HEK293 (cell line): Measurements from ENCODE around the gene PCDHGC5.

Experiments
- CTCF ChIA-PET: fragments of 350-600 bp; formaldehyde crosslinking; extraction: SDS; loops from one replicate; lab custom pipeline; 2021; ENCODE audit warnings: antibody characterized with exemption; lab: Yijun Ruan, JAX
- POLR2A ChIA-PET: fragments of 300-600 bp; formaldehyde crosslinking; extraction: SDS; loops from one replicate; lab custom pipeline; 2020; ENCODE audit warnings: antibody characterized with exemption, inconsistent platforms; lab: Yijun Ruan, JAX
- H3K27ac ChIP-seq: fragments of 200-500 bp; sonication (Bioruptor generic); 2 replicates; pipeline ENCODE4 v1.5.1; 2014; ENCODE audit warnings: low read depth, low read length, control low read depth, inconsistent platforms; ENCODE audit errors: extremely low read depth
- H3K36me3 ChIP-seq, 2 experiments: fragments of 200-500 bp in 1 of 2; sonication (Bioruptor generic) in 1 of 2; 1 replicate in 1 of 2; 2 replicates in 1 of 2; pipeline ENCODE4 v1.5.1; 2014 to 2017; ENCODE audit warnings: inconsistent platforms in 2 of 2, low read length in 2 of 2; ENCODE audit not compliant: control insufficient read depth in 2 of 2, insufficient read depth in 1 of 2
- H3K4me1 ChIP-seq: fragments of 200-500 bp; sonication (Bioruptor generic); 2 replicates; pipeline ENCODE4 v1.5.1; 2014; ENCODE audit warnings: mild to moderate bottlenecking, low read length, inconsistent platforms; ENCODE audit not compliant: control insufficient read depth, insufficient read depth
- H3K4me3 ChIP-seq: 2 replicates; pipeline ENCODE4 v1.5.1; 2011; ENCODE audit warnings: low read depth, mild to moderate bottlenecking, control low read depth, low read length, moderate library complexity
- H3K9me3 ChIP-seq: fragments of 200-500 bp; sonication (Bioruptor generic); 2 replicates; pipeline ENCODE4 v1.5.1; 2014; ENCODE audit warnings: low read depth, low read length, inconsistent platforms; ENCODE audit not compliant: control insufficient read depth, insufficient read depth
- GLI2 ChIP-seq: fragments of 450-650 bp; formaldehyde crosslinking; IDR thresholded peaks from 2 replicates; pipeline ENCODE4; 2017; ENCODE audit warnings: missing biosample characterization, missing genetic modification characterization, low read depth, borderline replicate concordance
- HIC1 ChIP-seq: fragments of 450-650 bp; formaldehyde crosslinking; IDR thresholded peaks from 2 replicates; pipeline ENCODE4 v1.5.1; 2016; ENCODE audit warnings: missing biosample characterization, missing genetic modification characterization
- HOXC10 ChIP-seq: sonication (generic); formaldehyde crosslinking; IDR thresholded peaks from 2 replicates; pipeline ENCODE4 v1.8.1; 2023; ENCODE audit warnings: mild to moderate bottlenecking, missing genetic modification reagents
- SETDB1 ChIP-seq: IDR thresholded peaks from one replicate; pipeline ENCODE4 v1.6.1; 2017; ENCODE audit warnings: mild to moderate bottlenecking, low read length, moderate library complexity, mixed read lengths; ENCODE audit not compliant: insufficient read length
- ZBTB1 ChIP-seq: fragments of 450-650 bp; formaldehyde crosslinking; IDR thresholded peaks from 2 replicates; pipeline ENCODE4 v1.5.1; 2016; ENCODE audit warnings: missing biosample characterization, missing genetic modification characterization
- ZBTB21 ChIP-seq: fragments of 450-650 bp; formaldehyde crosslinking; IDR thresholded peaks from 2 replicates; pipeline ENCODE4 v1.5.1; 2017; ENCODE audit warnings: missing biosample characterization, missing genetic modification characterization
- ZBTB44 ChIP-seq: fragments of 450-650 bp; IDR thresholded peaks from 2 replicates; pipeline ENCODE4 v1.5.1; 2018; ENCODE audit warnings: missing biosample characterization, mild to moderate bottlenecking, missing genetic modification characterization
- ZBTB6 ChIP-seq: fragments of 450-650 bp; formaldehyde crosslinking; IDR thresholded peaks from 2 replicates; pipeline ENCODE4 v1.5.1; 2017; ENCODE audit warnings: missing biosample characterization, missing genetic modification characterization
- ZFHX2 ChIP-seq: fragments of 450-650 bp; formaldehyde crosslinking; conservative IDR thresholded peaks from 2 replicates; pipeline ENCODE4 v1.5.1; 2016; ENCODE audit warnings: missing biosample characterization, missing genetic modification characterization
- ZNF311 ChIP-seq: fragments of 450-650 bp; formaldehyde crosslinking; IDR thresholded peaks from 2 replicates; pipeline ENCODE4 v1.5.1; 2017; ENCODE audit warnings: missing biosample characterization, missing genetic modification characterization, borderline replicate concordance
- ZNF433 ChIP-seq: fragments of 450-650 bp; formaldehyde crosslinking; IDR thresholded peaks from 2 replicates; pipeline ENCODE4 v1.5.1; 2016; ENCODE audit warnings: missing biosample characterization, missing genetic modification characterization, low read depth
- ZNF521 ChIP-seq: fragments of 450-650 bp; formaldehyde crosslinking; IDR thresholded peaks from 2 replicates; pipeline ENCODE4 v1.5.1; 2017; ENCODE audit warnings: missing biosample characterization, mild to moderate bottlenecking, missing genetic modification characterization
- ZNF548 ChIP-seq: fragments of 450-650 bp; formaldehyde crosslinking; IDR thresholded peaks from 2 replicates; pipeline ENCODE4 v1.5.1; 2016; ENCODE audit warnings: missing biosample characterization, missing genetic modification characterization
- ZNF658 ChIP-seq: fragments of 450-650 bp; formaldehyde crosslinking; IDR thresholded peaks from 2 replicates; pipeline ENCODE4; 2016; ENCODE audit warnings: missing biosample characterization, missing genetic modification characterization
- ZNF768 ChIP-seq: fragments of 450-650 bp; formaldehyde crosslinking; IDR thresholded peaks from 2 replicates; pipeline ENCODE4 v1.5.1; 2018; ENCODE audit warnings: missing biosample characterization, mild to moderate bottlenecking, missing genetic modification characterization
- TF ChIP-seq, protein P1 (sequence below): fragments of 450-650 bp; formaldehyde crosslinking; IDR thresholded peaks from 2 replicates; pipeline ENCODE4 v1.5.1; 2016; ENCODE audit warnings: missing biosample characterization, missing genetic modification characterization
- TF ChIP-seq, protein P2 (sequence below): fragments of 450-650 bp; formaldehyde crosslinking; IDR thresholded peaks from 2 replicates; pipeline ENCODE4 v1.5.1; 2016; ENCODE audit warnings: missing biosample characterization, missing genetic modification characterization, borderline replicate concordance

PCDHGC5 gene

DNA sequence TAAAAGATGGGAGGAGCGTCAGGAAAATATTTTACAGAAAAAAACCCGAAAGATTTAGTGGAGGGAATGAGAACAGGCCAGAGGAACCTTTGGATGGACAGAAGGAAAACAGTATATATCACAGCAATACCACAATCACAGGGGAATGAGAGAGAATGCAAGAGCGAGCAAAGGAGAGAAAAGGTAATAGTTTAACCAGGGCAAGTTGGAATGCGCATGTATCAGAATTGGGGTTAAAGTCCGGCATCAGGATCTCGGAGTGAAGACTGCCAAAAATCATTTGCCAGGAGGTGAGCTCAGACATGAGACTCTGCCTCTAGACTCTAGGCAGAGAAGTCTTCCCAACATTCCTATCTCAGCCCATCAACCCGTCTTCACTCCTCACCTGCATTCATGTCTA, 36.8 kb downstream of the PCDHGC5 start:
- TF ChIP-seq ZNF433 (tag by site-specific recombination) (no peak), ZBTB6 (tag by site-specific recombination) (no peak), HOXC10 (CRISPR knock-in tag) (no peak), ZNF768 (tag by site-specific recombination) (no peak), ZNF658 (tag by site-specific recombination) (no peak), ZNF521 (tag by site-specific recombination) (no peak), HIC1 (no peak), ZNF548 (no peak), GLI2 (tag by site-specific recombination) (no peak), SETDB1 (no peak), ZBTB21 (tag by site-specific recombination) (no peak), ZBTB44 (tag by site-specific recombination) (no peak)
- TF ChIP-seq, protein P1, sequence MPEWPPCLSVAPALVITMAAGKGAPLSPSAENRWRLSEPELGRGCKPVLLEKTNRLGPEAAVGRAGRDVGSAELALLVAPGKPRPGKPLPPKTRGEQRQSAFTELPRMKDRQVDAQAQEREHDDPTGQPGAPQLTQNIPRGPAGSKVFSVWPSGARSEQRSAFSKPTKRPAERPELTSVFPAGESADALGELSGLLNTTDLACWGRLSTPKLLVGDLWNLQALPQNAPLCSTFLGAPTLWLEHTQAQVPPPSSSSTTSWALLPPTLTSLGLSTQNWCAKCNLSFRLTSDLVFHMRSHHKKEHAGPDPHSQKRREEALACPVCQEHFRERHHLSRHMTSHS (tag by site-specific recombination) = no peak
- ChIA-PET POLR2A (interaction anchor here (1.5 kb wide), 1 partner anchor 105 kb away, joined by 6 read pairs; the partner anchor contains the start of gene PCDHGA11), CTCF (interaction anchor here (0.5 to 10.9 kb wide), 16 partner anchors 9 to 302 kb away, joined by 3 to 160 read pairs (median 10); partner anchors contain the start of genes PCDHB14, PCDHGA10, PCDHGA11 and PCDHGA12)
- no peaks in the 10 kb centered on the region for H3K9me3 ChIP-seq
- no peak overlapping the region for H3K27ac ChIP-seq
- H3K4me3 ChIP-seq = no peak overlapping the region
- peaks cover 11% of the 10 kb centered on the region for H3K4me1 ChIP-seq
- peaks cover 31 to 94% of the 10 kb centered on the region in 2 experiments for H3K36me3 ChIP-seq

DNA sequence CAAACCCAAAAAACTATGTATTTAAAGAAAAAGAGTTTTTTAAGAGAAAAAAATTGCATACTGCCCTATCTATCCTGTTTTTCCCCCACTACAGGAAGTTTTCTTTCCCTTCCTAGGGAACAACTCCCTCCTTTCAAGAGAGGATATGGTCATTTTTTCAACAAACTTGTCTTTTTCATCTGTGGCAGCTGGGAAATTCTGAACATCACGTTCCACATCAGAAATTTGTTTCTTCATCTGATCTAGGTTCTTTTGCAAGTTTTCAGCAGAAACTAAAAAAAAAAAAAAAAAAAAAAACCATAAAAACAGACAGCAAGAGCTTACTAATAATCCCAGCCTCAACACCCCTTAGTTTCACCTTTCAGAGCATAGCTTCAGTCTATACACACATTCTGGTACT, 38.5 kb downstream of the PCDHGC5 start:
- CTCF ChIA-PET = interaction anchor here (0.6 to 10.9 kb wide), 8 partner anchors 30 to 365 kb away, joined by 3 to 160 read pairs (median 10); partner anchors contain the start of genes PCDHGA10, PCDHGA11, PCDHGA12 and PCDHGB5
- POLR2A ChIA-PET = interaction anchor here (0.6 kb wide), 1 partner anchor 178 kb away, joined by 3 read pairs; no protein-coding TSS in a partner anchor
- Histone ChIP-seq H3K27ac (no peak overlapping the region), H3K4me3 (no peak overlapping the region), H3K9me3 (no peaks in the 10 kb centered on the region), H3K4me1 (peaks cover 3% of the 10 kb centered on the region; the same call in 1 of the 2 replicates), H3K36me3 (peaks cover 29 to 81% of the 10 kb centered on the region in 2 experiments)
- TF ChIP-seq ZNF311 (tag by site-specific recombination) (no peak), ZBTB1 (tag by site-specific recombination) (no peak), ZFHX2 (tag by site-specific recombination) (no peak)
- TF ChIP-seq, protein P2, sequence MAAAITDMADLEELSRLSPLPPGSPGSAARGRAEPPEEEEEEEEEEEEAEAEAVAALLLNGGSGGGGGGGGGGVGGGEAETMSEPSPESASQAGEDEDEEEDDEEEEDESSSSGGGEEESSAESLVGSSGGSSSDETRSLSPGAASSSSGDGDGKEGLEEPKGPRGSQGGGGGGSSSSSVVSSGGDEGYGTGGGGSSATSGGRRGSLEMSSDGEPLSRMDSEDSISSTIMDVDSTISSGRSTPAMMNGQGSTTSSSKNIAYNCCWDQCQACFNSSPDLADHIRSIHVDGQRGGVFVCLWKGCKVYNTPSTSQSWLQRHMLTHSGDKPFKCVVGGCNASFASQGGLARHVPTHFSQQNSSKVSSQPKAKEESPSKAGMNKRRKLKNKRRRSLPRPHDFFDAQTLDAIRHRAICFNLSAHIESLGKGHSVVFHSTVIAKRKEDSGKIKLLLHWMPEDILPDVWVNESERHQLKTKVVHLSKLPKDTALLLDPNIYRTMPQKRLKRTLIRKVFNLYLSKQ (tag by site-specific recombination) = no peak
